Nucleus accumbens (tissue), 56 donors: ENCODE results near the gene RFC4.

Experiments
- DNase-seq, 56 donors: peaks; one replicate each; lab custom pipeline; 2025; lab: John Stamatoyannopoulos, UW

Gene RFC4

DNA sequence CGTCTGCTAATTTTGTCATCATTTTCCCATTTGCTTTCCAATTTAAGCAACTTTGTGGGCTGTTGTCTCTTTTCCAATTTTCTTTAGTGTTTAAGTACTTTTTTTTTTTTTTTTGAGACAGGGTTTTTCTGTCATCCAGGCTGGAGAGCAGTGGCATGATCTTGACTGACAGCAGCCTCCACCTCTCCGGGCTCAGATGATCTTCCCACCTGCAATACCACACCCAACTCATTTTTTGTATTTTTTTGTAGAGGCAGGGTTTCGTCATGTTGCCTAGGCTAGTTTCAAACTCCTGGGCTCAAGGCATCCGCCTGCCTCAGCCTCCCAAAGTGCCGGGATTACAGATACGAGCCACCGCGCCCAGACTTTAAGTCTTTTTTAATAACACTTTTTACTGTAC lies 49.1 kb downstream of the RFC4 start:
- no peak for DNase-seq

DNA sequence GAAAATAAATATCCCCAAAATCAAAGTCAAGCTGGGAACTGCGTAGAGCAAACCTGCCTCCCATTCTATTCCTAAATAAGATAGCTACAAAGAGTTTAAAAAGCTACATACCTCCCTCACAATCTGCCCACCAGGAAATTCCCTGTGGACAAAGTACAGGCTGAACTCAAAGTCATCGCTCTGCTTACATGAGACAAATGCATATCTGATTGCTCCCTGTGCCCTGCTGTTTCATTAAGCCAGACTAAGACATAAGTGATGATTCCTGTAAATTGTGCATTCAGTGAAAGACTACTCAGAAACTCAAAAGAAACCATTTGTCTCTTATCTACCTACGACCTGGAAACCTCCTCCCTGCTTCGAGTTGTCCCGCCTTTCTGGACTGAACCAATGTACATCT lies 51.4 kb downstream of the RFC4 start:
- no peak for DNase-seq

DNA sequence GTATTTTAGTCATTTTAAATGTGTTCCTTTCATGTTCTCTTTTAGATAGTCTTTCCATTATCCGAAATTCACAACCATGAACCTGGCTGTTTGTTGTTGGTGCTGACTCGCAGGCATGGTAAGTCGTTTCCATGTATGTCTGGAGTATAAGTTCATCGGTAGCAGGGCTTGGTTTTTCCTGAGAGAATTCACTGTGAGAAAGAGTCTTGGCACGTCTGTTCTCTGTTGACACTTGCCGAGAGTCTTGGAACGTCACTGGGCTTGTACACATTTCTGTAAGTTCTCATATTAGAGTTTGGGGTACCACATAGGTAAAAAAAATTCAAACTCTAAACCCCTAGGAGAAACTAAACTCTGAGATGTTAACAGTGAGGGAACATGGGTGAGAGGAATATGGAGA lies 52.3 kb downstream of the RFC4 start:
- DNase-seq, result no peak

DNA sequence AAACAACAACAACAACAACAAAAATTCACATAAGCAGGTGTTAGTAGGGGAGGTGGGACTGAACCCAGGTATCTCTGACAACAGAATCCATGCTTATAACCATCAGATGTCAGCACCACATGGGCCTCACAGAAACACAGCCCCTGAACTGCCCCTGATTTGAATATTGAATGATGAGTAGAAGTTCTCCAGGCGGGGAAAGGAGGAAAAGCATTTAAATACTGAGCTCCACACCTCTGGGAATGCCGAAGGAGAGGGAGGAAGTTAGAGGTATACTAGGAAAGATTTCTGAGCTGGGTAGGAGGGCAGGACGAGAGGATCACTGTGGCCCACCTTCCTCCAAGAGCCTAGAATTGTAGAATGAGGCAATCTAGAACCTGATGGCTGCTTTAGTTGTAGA lies 54.8 kb downstream of the RFC4 start:
- DNase-seq, result no peak

DNA sequence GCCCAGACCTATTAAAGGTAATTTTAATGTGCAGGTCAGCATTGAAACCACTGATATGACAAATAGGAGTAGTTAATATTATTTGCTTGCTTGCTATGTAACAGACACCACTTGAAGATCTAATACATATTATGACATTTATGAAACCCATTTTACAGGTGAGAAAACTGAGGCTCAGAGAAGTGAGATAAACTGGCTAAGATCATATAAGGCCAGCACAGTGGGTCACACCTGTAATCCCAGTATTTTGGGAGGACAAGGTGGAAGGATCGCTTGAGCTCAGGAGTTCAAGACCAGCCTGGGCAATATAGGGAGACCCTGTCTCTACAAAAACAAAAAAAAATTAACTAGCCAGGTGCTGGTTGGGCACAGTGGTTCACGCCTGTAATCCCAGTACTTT lies 56.0 kb downstream of the RFC4 start:
- DNase-seq, result no peak

DNA sequence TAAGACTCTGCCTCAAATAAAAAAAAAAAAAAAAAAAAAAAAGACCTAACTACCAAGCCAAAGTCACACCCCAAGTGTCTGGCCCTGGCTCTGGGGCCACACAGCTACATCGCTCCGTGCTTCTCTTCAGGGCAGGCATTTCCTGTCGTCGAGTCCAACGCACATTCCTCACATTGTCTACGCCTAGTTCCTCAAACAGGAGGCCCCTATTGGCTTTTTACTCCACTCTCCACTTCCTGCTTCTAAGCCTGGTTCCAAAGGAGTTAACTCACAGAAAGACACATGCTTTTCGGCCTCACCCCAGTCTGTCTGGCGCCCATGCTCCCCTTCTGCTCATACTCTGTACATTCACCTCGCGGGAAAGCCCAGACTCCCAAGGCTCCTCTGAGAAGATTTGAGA lies 60.3 kb downstream of the RFC4 start:
- DNase-seq, result peak in 4 of 56 donors; percentile 2 to 11 (median 6)

DNA sequence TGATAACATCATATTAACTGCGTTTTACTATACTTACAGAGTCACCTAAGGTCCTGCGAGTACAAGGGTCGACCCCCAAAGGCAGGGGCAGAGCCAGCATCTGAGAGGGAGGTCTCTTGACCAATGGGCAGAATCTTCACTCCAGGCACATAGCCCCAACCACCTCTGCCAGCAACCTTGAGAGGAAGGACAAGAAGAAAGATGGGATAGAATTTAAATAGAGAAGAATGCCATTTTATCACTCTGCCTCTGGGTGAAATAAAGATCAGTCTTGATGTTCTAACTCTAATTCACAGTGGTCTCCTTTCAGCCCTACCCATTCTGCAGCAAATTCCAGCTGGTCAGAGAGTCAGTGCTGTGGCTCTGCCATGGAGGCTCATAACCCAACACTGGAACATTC lies 62.6 kb downstream of the RFC4 start:
- no peak for DNase-seq

DNA sequence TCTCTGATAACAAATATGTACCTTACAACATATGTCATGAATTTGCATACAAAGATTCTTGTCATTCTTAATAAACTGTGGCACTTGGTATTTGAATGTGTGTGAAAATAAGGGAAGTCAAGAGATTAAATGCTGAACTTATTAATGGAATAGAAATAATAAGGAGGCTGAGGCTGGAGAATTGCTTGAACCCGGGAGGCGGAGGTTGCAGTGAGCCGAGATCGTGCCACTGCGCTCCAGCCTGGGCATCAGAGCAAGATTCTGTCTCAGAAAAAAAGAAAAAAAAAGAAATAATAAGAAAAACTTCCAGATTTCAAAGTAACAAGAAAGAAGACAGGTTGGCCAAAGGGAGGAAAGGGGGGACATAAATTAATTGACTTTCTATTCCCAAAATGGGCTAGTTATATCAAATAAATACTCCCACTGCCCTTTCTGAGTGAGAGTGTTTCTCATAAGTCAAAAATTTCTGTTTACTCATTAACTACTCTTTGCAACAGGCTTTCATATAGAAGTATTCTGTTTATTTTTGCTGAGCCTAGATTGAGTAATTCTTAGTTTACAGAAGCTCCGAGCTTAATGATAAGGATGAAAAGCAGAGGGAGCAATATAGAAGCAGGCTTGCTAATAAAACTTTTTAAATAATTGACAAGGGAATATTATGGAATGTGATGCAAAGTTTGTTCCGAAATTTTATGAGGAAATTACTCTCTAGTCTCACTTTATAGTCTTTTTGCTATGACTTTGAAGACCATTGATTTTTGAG lies 63.5 kb downstream of the RFC4 start:
- no peak for DNase-seq
